Liver (tissue), 3 donors: Measurements from ENCODE around the gene TRPM6.

Source experiments
- ATF3 ChIP-seq: IDR thresholded peaks from 2 replicates; pipeline ENCODE4 v1.6.1; 2016; ENCODE audit warnings: antibody characterized with exemption
- CTCF ChIP-seq: fragments of 150-350 bp; IDR thresholded peaks from 2 replicates; pipeline ENCODE4 v1.5.1; 2017; ENCODE audit warnings: improper control_type of control experiment, low read depth, low read length; ENCODE audit not compliant: missing input control
- FOXA1 ChIP-seq: IDR thresholded peaks from 2 replicates; pipeline ENCODE4 v1.6.1; 2016; ENCODE audit warnings: antibody characterized with exemption
- GABPA ChIP-seq, 2 donors: IDR thresholded peaks in 1 of 2; conservative IDR thresholded peaks in 1 of 2; 2 replicates each; pipeline ENCODE4 v1.6.1; 2016; ENCODE audit warnings: antibody characterized with exemption in 2 of 2, mild to moderate bottlenecking in 1 of 2, moderate library complexity in 1 of 2
- JUND ChIP-seq, 2 donors: IDR thresholded peaks; 2 replicates each; pipeline ENCODE4 v1.6.1; 2016; ENCODE audit warnings: antibody characterized with exemption in 2 of 2
- MAX ChIP-seq: IDR thresholded peaks from 2 replicates; pipeline ENCODE4 v1.6.1; 2016; ENCODE audit warnings: antibody characterized with exemption
- RAD21 ChIP-seq, 2 donors: IDR thresholded peaks; 2 replicates each; pipeline ENCODE4 v1.6.1; 2016; ENCODE audit warnings: antibody characterized with exemption in 2 of 2, mild to moderate bottlenecking in 2 of 2
- REST ChIP-seq: IDR thresholded peaks from 2 replicates; pipeline ENCODE4 v1.6.1; 2016; ENCODE audit warnings: antibody characterized with exemption, mild to moderate bottlenecking
- RXRA ChIP-seq, 2 donors: IDR thresholded peaks; 2 replicates each; pipeline ENCODE4 v1.6.1; 2017 to 2018; ENCODE audit warnings: antibody characterized with exemption in 2 of 2, mild to moderate bottlenecking in 1 of 2
- SP1 ChIP-seq: IDR thresholded peaks from 2 replicates; pipeline ENCODE4 v1.6.1; 2018; ENCODE audit warnings: antibody characterized with exemption, mild to moderate bottlenecking
- TAF1 ChIP-seq: conservative IDR thresholded peaks from 2 replicates; pipeline ENCODE4 v1.6.1; 2016; ENCODE audit warnings: antibody characterized with exemption, mild to moderate bottlenecking
- YY1 ChIP-seq: IDR thresholded peaks from 2 replicates; pipeline ENCODE4 v1.6.1; 2016; ENCODE audit warnings: antibody characterized with exemption, mild to moderate bottlenecking
- donor health status: healthy.
- donor health status: healthy.

- TF ChIP-seq CTCF, result no peak
- TF ChIP-seq TAF1, result no peak
- no peak for TF ChIP-seq FOXA1
- no peak for TF ChIP-seq MAX
- no peak for TF ChIP-seq REST
- no peak for TF ChIP-seq YY1
- no peak for TF ChIP-seq ATF3
- no peak for TF ChIP-seq RXRA (IDR thresholded peaks at IDR 0.05)
- no peak for TF ChIP-seq RAD21 (IDR thresholded peaks at IDR 0.05)
- no peak for TF ChIP-seq GABPA (IDR thresholded peaks at IDR 0.05 in 1 of 2, conservative IDR thresholded peaks at IDR 0.05 in 1 of 2)
- TF ChIP-seq SP1, result no peak
- no peak for TF ChIP-seq JUND (IDR thresholded peaks at IDR 0.05)
Observed at GRCh38 chr9:74735761-74736160, 152.0 kb downstream of the TRPM6 start.
